ENCODE data around the gene ARHGAP42. TPM values are rescaled to one million over a fixed set of nuclear protein-coding genes. Genes with fewer than 3 reads are reported as not detected.

The ARHGAP42 gene
- total and polyA plus RNA-seq, 2 of the 4 experiments (the other 2 are of a cell fraction) = 2.9 to 7.3 TPM

DNA sequence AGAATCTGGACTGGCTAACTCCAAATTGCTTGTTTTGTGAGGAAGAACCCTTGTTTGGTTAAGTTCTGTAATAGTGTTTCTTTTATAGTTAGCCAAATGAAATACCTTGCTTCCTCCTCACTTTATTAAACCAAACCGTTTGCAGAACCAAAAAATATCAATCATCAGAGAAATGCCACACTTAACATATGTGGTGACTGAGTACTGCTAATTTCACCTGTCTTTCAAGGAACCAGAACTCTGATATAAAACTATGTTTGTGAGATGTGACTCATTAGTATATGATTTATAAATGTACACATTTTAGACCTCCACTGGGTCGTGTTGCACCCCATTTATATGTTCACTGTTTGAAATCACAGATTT is 322.6 kb downstream of the ARHGAP42 start:
- Histone ChIP-seq H4K8ac (ENCODE audit: low read depth in 2 of 2, low read length in 2 of 2) (no peak overlapping the region), H4K5ac (ENCODE audit: low read depth, low read length) (no peak overlapping the region), H3K9me3 (ENCODE audit: control insufficient read depth, insufficient read depth, low read length) (no peaks in the 10 kb centered on the region), H3K27me3 (ENCODE audit: control insufficient read depth, insufficient read depth, low read length) (no peaks in the 10 kb centered on the region), H3K56ac (ENCODE audit: extremely low read depth, insufficient read depth, low read length) (no peak overlapping the region), H2AK5ac (ENCODE audit: low read depth, low read length) (no peak overlapping the region), H4K20me1 (ENCODE audit: insufficient read depth, low read length) (no peaks in the 10 kb centered on the region), H3K9ac (ENCODE audit: low read depth, low read length) (no peak overlapping the region), H2BK15ac (ENCODE audit: low read depth, low read length) (no peak overlapping the region), H2AFZ (replicated peaks; ENCODE audit: low read length, poor library complexity) (no peak overlapping the region), H3K4ac (ENCODE audit: low read depth, low read length) (no peak overlapping the region), H3K4me2 (ENCODE audit: low read depth, low read length) (no peak overlapping the region), H3K9me1 (ENCODE audit: insufficient read depth, low read length) (no peaks in the 10 kb centered on the region), H3K79me1 (ENCODE audit: low read depth in 1 of 2, low read length in 2 of 2) (no peaks in the 10 kb centered on the region), H3K23ac (ENCODE audit: low read depth, low read length) (no peak overlapping the region), H2BK120ac (ENCODE audit: low read depth, low read length) (no peak overlapping the region), H3K4me3 (ENCODE audit: insufficient read depth, low read depth, low read length) (no peak overlapping the region), H3K4me1 (ENCODE audit: control insufficient read depth, insufficient read depth, low read length) (no peaks in the 10 kb centered on the region), H3K14ac (replicated peaks; ENCODE audit: low read depth, low read length) (no peak overlapping the region), H2BK5ac (ENCODE audit: low read depth, low read length, poor library complexity, severe bottlenecking) (no peak overlapping the region), H2AK9ac (replicated peaks; ENCODE audit: low read depth, low read length, poor library complexity) (no peak overlapping the region), H3K27ac (ENCODE audit: insufficient read depth, low read length) (no peak overlapping the region), H2BK20ac (ENCODE audit: low read depth, low read length) (no peak overlapping the region), H3K18ac (ENCODE audit: low read depth, low read length) (no peak overlapping the region), H4K91ac (ENCODE audit: insufficient read depth, low read depth, low read length) (no peak overlapping the region), H3K36me3 (ENCODE audit: control insufficient read depth, insufficient read depth, low read length) (no peaks in the 10 kb centered on the region)
- ATAC-seq (ENCODE audit: low read depth) = no peak
- CTCF ChIA-PET = no interaction called here
- TF ChIP-seq, protein P1, sequence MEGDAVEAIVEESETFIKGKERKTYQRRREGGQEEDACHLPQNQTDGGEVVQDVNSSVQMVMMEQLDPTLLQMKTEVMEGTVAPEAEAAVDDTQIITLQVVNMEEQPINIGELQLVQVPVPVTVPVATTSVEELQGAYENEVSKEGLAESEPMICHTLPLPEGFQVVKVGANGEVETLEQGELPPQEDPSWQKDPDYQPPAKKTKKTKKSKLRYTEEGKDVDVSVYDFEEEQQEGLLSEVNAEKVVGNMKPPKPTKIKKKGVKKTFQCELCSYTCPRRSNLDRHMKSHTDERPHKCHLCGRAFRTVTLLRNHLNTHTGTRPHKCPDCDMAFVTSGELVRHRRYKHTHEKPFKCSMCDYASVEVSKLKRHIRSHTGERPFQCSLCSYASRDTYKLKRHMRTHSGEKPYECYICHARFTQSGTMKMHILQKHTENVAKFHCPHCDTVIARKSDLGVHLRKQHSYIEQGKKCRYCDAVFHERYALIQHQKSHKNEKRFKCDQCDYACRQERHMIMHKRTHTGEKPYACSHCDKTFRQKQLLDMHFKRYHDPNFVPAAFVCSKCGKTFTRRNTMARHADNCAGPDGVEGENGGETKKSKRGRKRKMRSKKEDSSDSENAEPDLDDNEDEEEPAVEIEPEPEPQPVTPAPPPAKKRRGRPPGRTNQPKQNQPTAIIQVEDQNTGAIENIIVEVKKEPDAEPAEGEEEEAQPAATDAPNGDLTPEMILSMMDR (conservative IDR thresholded peaks at IDR 0.05; ENCODE audit: low read depth, low read length) = no peak
- TF ChIP-seq FOS (IDR thresholded peaks at IDR 0.05; ENCODE audit: low read depth, low read length) (no peak), RCOR1 (IDR thresholded peaks at IDR 0.05; ENCODE audit: insufficient replicate concordance, low read length) (no peak), RAD21 (IDR thresholded peaks at IDR 0.05; ENCODE audit: low read length) (no peak), CHD1 (IDR thresholded peaks at IDR 0.05; ENCODE audit: low read depth, low read length) (no peak)
- no TSS peak for BruUV-seq (replicated peaks)
- in situ Hi-C loops (cut with MboI; ENCODE audit: low sequenced_read_pairs) (no loop called here), dilution Hi-C loops (cut with HindIII; ENCODE audit: low sequenced_read_pairs, unreplicated experiment) (no loop called here), intact Hi-C loops (cut with micrococcal nuclease) (no loop called here)
- WGBS, 2 experiments (ENCODE audit: extremely low coverage in 2 of 2, insufficient read length in 1 of 2) = no CpG with 5 or more reads among the region's 2 CpGs
- DNase-seq = no peak
- POLR2A ChIA-PET (ENCODE audit: unreplicated experiment) = no interaction called here

All from IMR-90 (cell line).